GM12801 (cell line): ENCODE results near the gene ANXA3.

Experiments used
- TF ChIP-seq, protein P1 (sequence below): IDR thresholded peaks from one replicate; pipeline ENCODE4 v1.5.1; 2011; ENCODE audit warnings: control low read depth; ENCODE audit not compliant: insufficient read length; ENCODE audit errors: extremely low read depth

ANXA3 gene

DNA sequence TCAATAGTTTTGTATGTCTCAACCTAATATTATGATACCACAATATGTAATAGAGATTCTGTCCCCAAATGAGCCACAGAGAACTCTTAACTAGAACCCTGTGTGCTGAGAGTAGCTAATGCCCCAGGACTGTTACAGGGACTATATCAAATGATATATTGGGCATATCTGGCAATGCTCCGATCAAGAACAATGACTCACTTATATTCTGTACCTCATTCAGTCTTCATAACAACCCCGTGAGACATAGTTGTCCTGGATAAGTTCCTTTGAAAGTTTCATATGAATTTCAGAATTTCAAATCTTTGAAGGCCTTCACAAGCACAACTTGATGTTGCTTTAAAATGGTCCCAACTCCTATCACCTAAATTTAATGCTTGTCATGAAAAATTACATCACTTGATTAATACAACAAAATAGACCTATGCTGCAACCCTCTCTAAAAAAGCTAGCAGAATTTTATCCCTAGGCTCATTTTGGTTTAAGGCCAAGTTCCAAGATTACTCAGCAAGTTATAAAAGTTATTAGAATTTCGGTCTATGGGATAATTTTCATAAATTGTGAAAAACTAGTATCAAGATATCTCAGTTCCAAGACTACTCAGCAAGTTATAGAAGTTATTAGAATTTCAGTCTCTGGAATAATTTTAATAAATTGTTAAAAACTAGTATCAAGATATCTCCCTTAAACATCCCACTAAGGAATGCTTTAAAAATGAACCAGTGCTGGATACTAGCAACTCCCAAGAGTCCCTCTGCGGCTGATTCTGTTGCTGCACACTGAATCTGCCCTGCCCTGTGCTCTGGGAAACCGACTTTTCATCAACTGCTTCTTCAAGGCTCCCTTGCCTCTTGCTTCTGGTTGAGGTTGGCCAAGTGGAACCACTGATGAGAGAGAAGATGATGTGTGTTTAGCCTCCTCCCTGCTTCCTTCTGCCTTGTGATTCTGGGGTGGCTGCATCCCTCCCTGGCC lies 6.0 kb upstream of the ANXA3 start:
- TF ChIP-seq, protein P1, sequence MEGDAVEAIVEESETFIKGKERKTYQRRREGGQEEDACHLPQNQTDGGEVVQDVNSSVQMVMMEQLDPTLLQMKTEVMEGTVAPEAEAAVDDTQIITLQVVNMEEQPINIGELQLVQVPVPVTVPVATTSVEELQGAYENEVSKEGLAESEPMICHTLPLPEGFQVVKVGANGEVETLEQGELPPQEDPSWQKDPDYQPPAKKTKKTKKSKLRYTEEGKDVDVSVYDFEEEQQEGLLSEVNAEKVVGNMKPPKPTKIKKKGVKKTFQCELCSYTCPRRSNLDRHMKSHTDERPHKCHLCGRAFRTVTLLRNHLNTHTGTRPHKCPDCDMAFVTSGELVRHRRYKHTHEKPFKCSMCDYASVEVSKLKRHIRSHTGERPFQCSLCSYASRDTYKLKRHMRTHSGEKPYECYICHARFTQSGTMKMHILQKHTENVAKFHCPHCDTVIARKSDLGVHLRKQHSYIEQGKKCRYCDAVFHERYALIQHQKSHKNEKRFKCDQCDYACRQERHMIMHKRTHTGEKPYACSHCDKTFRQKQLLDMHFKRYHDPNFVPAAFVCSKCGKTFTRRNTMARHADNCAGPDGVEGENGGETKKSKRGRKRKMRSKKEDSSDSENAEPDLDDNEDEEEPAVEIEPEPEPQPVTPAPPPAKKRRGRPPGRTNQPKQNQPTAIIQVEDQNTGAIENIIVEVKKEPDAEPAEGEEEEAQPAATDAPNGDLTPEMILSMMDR, result no peak

DNA sequence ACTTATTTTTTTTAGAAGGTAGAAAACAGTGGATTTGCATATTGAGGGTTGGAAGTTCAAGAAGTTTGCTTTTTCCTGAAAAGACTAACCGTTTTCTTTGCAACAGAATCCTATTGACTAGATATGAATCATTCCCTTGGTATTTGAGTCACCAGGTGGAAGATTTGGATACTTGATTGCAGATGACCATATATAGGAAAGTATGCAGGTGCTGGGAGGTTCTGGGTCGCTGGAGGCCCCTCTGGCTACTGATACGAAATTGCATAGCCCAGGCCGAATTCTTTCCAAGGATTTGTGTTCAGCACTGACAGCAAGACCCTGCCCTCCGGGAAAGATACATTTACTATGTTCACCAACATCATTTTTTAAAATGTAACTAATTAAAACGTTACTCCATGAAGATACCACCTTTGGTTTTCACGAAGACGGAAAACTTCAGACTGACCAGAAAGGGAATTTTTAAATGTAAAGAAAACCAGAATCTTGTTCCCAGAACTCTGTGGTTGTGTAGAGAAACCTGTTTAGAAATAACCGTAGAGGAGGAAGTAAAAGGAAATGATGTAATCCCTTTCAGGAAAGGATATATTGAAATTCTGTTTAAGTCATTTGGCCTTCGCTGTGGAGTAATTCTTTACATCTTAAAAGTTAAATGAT lies 946 bp downstream of the ANXA3 start:
- TF ChIP-seq, protein P1, result no peak

DNA sequence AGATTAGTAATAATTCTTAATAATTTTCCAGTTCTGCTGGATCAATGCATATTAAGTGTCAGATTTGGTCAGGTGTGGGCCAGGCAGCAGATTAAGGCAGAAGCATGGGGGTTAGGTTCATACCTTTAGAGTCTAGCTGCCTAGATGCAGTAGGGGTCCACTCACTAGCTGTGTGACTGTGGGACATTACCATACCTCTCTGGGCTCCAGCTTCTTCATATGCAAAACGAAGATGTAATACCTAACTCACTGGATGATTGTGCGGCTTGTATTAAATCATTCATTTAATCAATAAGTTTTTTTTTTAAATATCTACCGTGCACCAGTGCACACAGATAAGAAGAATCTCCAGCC lies 1.4 kb downstream of the ANXA3 start:
- TF ChIP-seq, protein P1, result no peak

DNA sequence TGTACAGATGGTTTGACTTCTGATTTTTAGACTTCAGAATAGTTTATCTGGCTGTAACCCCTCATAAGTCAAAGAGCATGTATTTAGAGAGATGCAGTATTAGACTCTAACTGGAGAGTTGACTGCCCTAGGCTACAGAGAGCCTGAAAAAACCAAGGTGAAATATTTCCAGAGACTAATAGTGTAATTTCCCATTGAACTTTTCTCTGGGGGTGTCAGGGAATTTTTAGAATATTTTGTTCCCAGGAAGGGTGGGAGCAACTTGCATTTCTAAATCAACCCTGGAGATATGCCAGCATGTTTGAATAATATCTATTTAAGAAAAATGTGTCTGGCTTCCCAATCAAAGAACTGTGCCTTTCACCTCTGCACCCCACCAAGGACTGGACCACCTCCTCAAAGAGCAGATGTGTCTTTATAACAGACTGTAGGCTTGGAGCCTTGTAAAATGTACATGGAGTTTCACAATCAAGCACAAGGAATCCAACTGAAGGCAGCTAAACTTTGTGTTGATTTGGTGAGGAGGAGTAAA lies 2.0 kb downstream of the ANXA3 start:
- TF ChIP-seq, protein P1, result no peak

- TF ChIP-seq, protein P1, result no peak
Measured at GRCh38 chr4:78556665-78557064, 5.1 kb downstream of the ANXA3 start.

- TF ChIP-seq, protein P1, result no peak
Measured at GRCh38 chr4:78557841-78558240, 6.3 kb downstream of the ANXA3 start.

- TF ChIP-seq, protein P1, result no peak
Measured at GRCh38 chr4:78558410-78558809, 6.8 kb downstream of the ANXA3 start.
